NCI-H1694 treated with DMSO at 0.1 percent for 48 hours (cell line): ENCODE results near the gene ANKRD40.

Source experiments
- DNase-seq: peaks from one replicate; lab custom pipeline; 2025; lab: John Stamatoyannopoulos, UW

ANKRD40 gene

GRCh38 chr17:50649042-50649908 is 58.4 kb downstream of the ANKRD40 start:
- DNase-seq, result no peak

GRCh38 chr17:50647187-50647586 is 60.5 kb downstream of the ANKRD40 start:
- no peak for DNase-seq

- DNase-seq, result no peak
Measured at GRCh38 chr17:50645748-50646682, 61.7 kb downstream of the ANKRD40 start.
